Astrocyte (in vitro differentiated cells and primary cell): Measurements from ENCODE around the gene DIP2A.

ENCODE experiments used
- EZH2 ChIP-seq: IDR thresholded peaks from 2 replicates; pipeline ENCODE4 v1.6.1; 2012; ENCODE audit warnings: mild to moderate bottlenecking, low read length, inconsistent platforms; ENCODE audit not compliant: insufficient read depth
- TF ChIP-seq, protein P1 (sequence below): IDR thresholded peaks from 2 replicates; pipeline ENCODE4 v1.5.1; 2011; ENCODE audit warnings: low read depth, mild to moderate bottlenecking, inconsistent platforms, low read length, moderate library complexity; ENCODE audit not compliant: insufficient read depth

- TF ChIP-seq, protein P1, sequence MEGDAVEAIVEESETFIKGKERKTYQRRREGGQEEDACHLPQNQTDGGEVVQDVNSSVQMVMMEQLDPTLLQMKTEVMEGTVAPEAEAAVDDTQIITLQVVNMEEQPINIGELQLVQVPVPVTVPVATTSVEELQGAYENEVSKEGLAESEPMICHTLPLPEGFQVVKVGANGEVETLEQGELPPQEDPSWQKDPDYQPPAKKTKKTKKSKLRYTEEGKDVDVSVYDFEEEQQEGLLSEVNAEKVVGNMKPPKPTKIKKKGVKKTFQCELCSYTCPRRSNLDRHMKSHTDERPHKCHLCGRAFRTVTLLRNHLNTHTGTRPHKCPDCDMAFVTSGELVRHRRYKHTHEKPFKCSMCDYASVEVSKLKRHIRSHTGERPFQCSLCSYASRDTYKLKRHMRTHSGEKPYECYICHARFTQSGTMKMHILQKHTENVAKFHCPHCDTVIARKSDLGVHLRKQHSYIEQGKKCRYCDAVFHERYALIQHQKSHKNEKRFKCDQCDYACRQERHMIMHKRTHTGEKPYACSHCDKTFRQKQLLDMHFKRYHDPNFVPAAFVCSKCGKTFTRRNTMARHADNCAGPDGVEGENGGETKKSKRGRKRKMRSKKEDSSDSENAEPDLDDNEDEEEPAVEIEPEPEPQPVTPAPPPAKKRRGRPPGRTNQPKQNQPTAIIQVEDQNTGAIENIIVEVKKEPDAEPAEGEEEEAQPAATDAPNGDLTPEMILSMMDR, result no peak
- no peak for TF ChIP-seq EZH2
Measured at GRCh38 chr21:46421191-46421750, 37.4 kb upstream of the DIP2A start.
